B cell (primary cell): ENCODE results near the gene MESP2. TPM values are rescaled to one million over a fixed set of nuclear protein-coding genes. Genes with fewer than 3 reads are reported as not detected.

ENCODE experiments used
- ATAC-seq: fragments of 200-7000 bp; cut with Tn5 transposase; one replicate; pipeline ENCODE4 v1.10.0; 2021; ENCODE audit warnings: low read depth, mild to moderate bottlenecking, moderate number of reproducible peaks, moderate library complexity
- CTCF ChIA-PET: fragments of 350-600 bp; sonication (Branson Sonifier 250); formaldehyde crosslinking; loops from one replicate; lab custom pipeline; 2021; ENCODE audit warnings: antibody characterized with exemption, inconsistent platforms; lab: Charles Lee
- POLR2A ChIA-PET: fragments of 350-600 bp; sonication (Branson Sonifier 250); formaldehyde crosslinking; loops from one replicate; lab custom pipeline; 2021; ENCODE audit warnings: antibody characterized with exemption; lab: Charles Lee
- DNase-seq: peaks from one replicate; pipeline ENCODE4 v3.0.0; 2013
- H2AFZ ChIP-seq: 2 replicates; pipeline ENCODE4 v1.6.1; 2012; ENCODE audit warnings: mild to moderate bottlenecking, low read depth, low read length; ENCODE audit not compliant: insufficient read depth, poor library complexity, severe bottlenecking
- H3K27ac ChIP-seq, 2 donors: 1 replicate in 1 of 2; 2 replicates in 1 of 2; pipeline ENCODE4 v1.5.1; 2012 to 2013; ENCODE audit warnings: low read length in 2 of 2, mild to moderate bottlenecking in 2 of 2, moderate library complexity in 1 of 2
- H3K27me3 ChIP-seq, 4 experiments: fragments of 200-600 bp in 1 of 4; sonication (generic) in 1 of 4; replicated peaks in 1 of 4; 1 replicate in 2 of 4; 2 replicates in 2 of 4; pipeline versions ENCODE4 v1.6.1 to v1.7.0; 2013 to 2016; ENCODE audit warnings: low read length in 3 of 4, mild to moderate bottlenecking in 2 of 4, mixed read lengths in 1 of 4, moderate library complexity in 1 of 4; ENCODE audit not compliant: insufficient read depth in 4 of 4, control insufficient read depth in 3 of 4; ENCODE audit errors: control extremely low read depth in 1 of 4
- H3K36me3 ChIP-seq, 2 experiments: replicated peaks in 1 of 2; 1 replicate in 1 of 2; 2 replicates in 1 of 2; pipeline versions ENCODE4 v1.6.1 to v1.7.1; 2013; ENCODE audit warnings: low read length in 1 of 2; ENCODE audit not compliant: insufficient read depth in 2 of 2, control insufficient read depth in 1 of 2; ENCODE audit errors: control extremely low read depth in 1 of 2, extremely low read depth in 1 of 2
- H3K4me1 ChIP-seq, 2 donors: fragments of 200-600 bp in 1 of 2; sonication (generic) in 1 of 2; 1 replicate in 1 of 2; 2 replicates in 1 of 2; pipeline versions ENCODE4 v1.5.1 to v1.6.1; 2013 to 2017; ENCODE audit warnings: low read length in 2 of 2; ENCODE audit not compliant: control insufficient read depth in 2 of 2, insufficient read depth in 2 of 2
- H3K4me2 ChIP-seq: replicated peaks from 2 replicates; pipeline ENCODE3; 2012; ENCODE audit warnings: mild to moderate bottlenecking, low read depth, low read length; ENCODE audit not compliant: poor library complexity, severe bottlenecking
- H3K4me3 ChIP-seq, 5 experiments: fragments of 200-600 bp in 1 of 5; sonication (generic) in 1 of 5; 1 replicate in 3 of 5; 2 replicates in 2 of 5; pipeline versions ENCODE4 v1.5.1 to v1.7.0; 2011 to 2016; ENCODE audit warnings: low read length in 4 of 5, mild to moderate bottlenecking in 4 of 5, low read depth in 2 of 5, control low read depth in 1 of 5, moderate library complexity in 1 of 5; ENCODE audit not compliant: insufficient read depth in 1 of 5; ENCODE audit errors: control extremely low read depth in 1 of 5, extremely low read depth in 1 of 5
- H3K79me2 ChIP-seq: fragments of 200-600 bp; sonication (generic); one replicate; pipeline ENCODE4 v1.6.0; 2016; ENCODE audit warnings: low read length; ENCODE audit not compliant: control insufficient read depth, insufficient read depth
- H3K9ac ChIP-seq: fragments of 200-600 bp; sonication (generic); 2 replicates; pipeline ENCODE4 v1.6.1; 2017; ENCODE audit warnings: mild to moderate bottlenecking, low read length, moderate library complexity
- H3K9me3 ChIP-seq, 3 donors: one replicate each; pipeline versions ENCODE4 v1.6.1 to v1.7.1; 2013; ENCODE audit warnings: low read length in 2 of 3; ENCODE audit not compliant: control insufficient read depth in 2 of 3, insufficient read depth in 1 of 3; ENCODE audit errors: control extremely low read depth in 1 of 3
- H4K20me1 ChIP-seq: 2 replicates; pipeline ENCODE4 v1.6.0; 2012; ENCODE audit warnings: mild to moderate bottlenecking, low read length; ENCODE audit not compliant: insufficient read depth, control insufficient read depth, poor library complexity, severe bottlenecking
- H3K27ac Mint-ChIP-seq: one replicate; pipeline ENCODE4 v1.8.0; 2021; ENCODE audit warnings: mixed read lengths
- H3K27me3 Mint-ChIP-seq: one replicate; pipeline ENCODE4 v1.8.0; 2021; ENCODE audit warnings: mixed read lengths
- H3K4me1 Mint-ChIP-seq: one replicate; pipeline ENCODE4 v1.8.0; 2021; ENCODE audit warnings: mixed read lengths
- H3K4me3 Mint-ChIP-seq: one replicate; pipeline ENCODE4 v1.8.0; 2021; ENCODE audit warnings: mixed read lengths
- H3K9me3 Mint-ChIP-seq: one replicate; pipeline ENCODE4 v1.8.0; 2022; ENCODE audit warnings: mixed read lengths; ENCODE audit not compliant: insufficient read depth
- CTCF ChIP-seq: fragments of 200-600 bp; IDR thresholded peaks from one replicate; pipeline ENCODE4 v1.8.0; 2022; ENCODE audit warnings: antibody characterized with exemption, mild to moderate bottlenecking
- EZH2 ChIP-seq: IDR thresholded peaks from 2 replicates; pipeline ENCODE4 v1.6.1; 2012; ENCODE audit warnings: borderline replicate concordance, low read depth, mild to moderate bottlenecking, moderate library complexity, low read length; ENCODE audit not compliant: insufficient read depth, poor library complexity, severe bottlenecking
- WGBS: methylation state at CpG from one replicate; pipeline ENCODE4 v1.1.5; 2013; ENCODE audit warnings: missing lambda C conversion rate; ENCODE audit not compliant: insufficient coverage; 5-methylcytosine and 5-hydroxymethylcytosine counted together
- intact Hi-C: fragments of 100-400 bp; cut with micrococcal nuclease; formaldehyde crosslinking; loops from one replicate; pipeline ENCODE4 v1.10.0; 2022
- polyA plus RNA-seq: library from polyadenylated mRNA; depleted of rRNA; stranded (reverse); fragments of >200 nt; gene quantifications from 2 replicates; pipeline ENCODE4 v1.2.3, GENCODE V29; 2012
- total RNA-seq, 2 donors: library from RNA; stranded (reverse); fragments of 120-200 nt in 1 of 2; gene quantifications; 1 replicate in 1 of 2; 2 replicates in 1 of 2; pipeline versions ENCODE4 v1.2.3 to v1.2.4, GENCODE V29; 2013 to 2022

Gene MESP2
- total and polyA plus RNA-seq, 2 donors (not counting 1 experiment from before 2014, with no cell fraction given), result not detected

GRCh38 chr15:89775815-89776214 lies 317 bp upstream of the MESP2 start:
- WGBS, result 62% methylated on average over 13 of the region's 14 CpGs
- no peaks in the 10 kb centered on the region for H3K79me2 ChIP-seq
- peaks cover 17 to 20% of the 10 kb centered on the region in 2 donors for H3K4me1 ChIP-seq
- H3K27me3 Mint-ChIP-seq, result peaks cover 2% of the 10 kb centered on the region
- H3K4me3 ChIP-seq, result peak overlapping the region in 2 of 5 experiments; percentile 52 to 57
- DNase-seq (no peak), ATAC-seq (no peak)
- H3K4me2 ChIP-seq, result peak overlapping the region; percentile 86
- no peak overlapping the region for H3K27ac ChIP-seq
- CTCF ChIA-PET, result interaction anchor here (0.7 kb wide), 1 partner anchor 15 kb away, joined by 4 read pairs; no protein-coding TSS in a partner anchor
- peak overlapping the region; percentile 81 for H2AFZ ChIP-seq
- H3K4me3 Mint-ChIP-seq, result peak overlapping the region; percentile 34
- H3K9ac ChIP-seq, result no peak overlapping the region
- intact Hi-C loops, result loop anchor here (2.0 kb wide), 1 partner anchor 25 kb away; the partner anchor contains the start of gene MESP1
- no peak overlapping the region for H3K27ac Mint-ChIP-seq
- peaks cover 9% of the 10 kb centered on the region for H3K4me1 Mint-ChIP-seq
- H3K9me3 ChIP-seq, result no peaks in the 10 kb centered on the region
- POLR2A ChIA-PET, result no interaction called here
- H3K36me3 ChIP-seq, result no peaks in the 10 kb centered on the region
- TF ChIP-seq CTCF (no peak), EZH2 (no peak)
- H3K27me3 ChIP-seq, result peaks cover 0 to 30% (median 9%) of the 10 kb centered on the region in 4 experiments
- H4K20me1 ChIP-seq, result no peaks in the 10 kb centered on the region
- no peaks in the 10 kb centered on the region for H3K9me3 Mint-ChIP-seq

GRCh38 chr15:89777073-89777751 lies 1.1 kb downstream of the MESP2 start:
- peak overlapping the region; percentile 86 for H3K4me2 ChIP-seq
- 55% methylated on average over 18 of the region's 25 CpGs for WGBS
- H3K4me3 Mint-ChIP-seq, result peak overlapping the region; percentile 59
- no peak overlapping the region for H3K27ac Mint-ChIP-seq
- H3K4me1 Mint-ChIP-seq, result peaks cover 18% of the 10 kb centered on the region
- no peak overlapping the region for H3K9ac ChIP-seq
- H3K27ac ChIP-seq, result no peak overlapping the region
- H3K36me3 ChIP-seq, result no peaks in the 10 kb centered on the region
- peak overlapping the region; percentile 81 for H2AFZ ChIP-seq
- H3K4me3 ChIP-seq, result peak overlapping the region in 1 of 5 experiments; percentile 52
- peaks cover 22 to 34% of the 10 kb centered on the region in 2 donors for H3K4me1 ChIP-seq
- H3K27me3 Mint-ChIP-seq, result peaks cover 2% of the 10 kb centered on the region
- CTCF ChIA-PET, result interaction anchor here (0.6 to 2.2 kb wide), 2 partner anchors 15 to 750 kb away, joined by 4 to 5 read pairs; no protein-coding TSS in a partner anchor
- no peaks in the 10 kb centered on the region for H3K9me3 ChIP-seq
- H3K27me3 ChIP-seq, result peaks cover 0 to 34% (median 9%) of the 10 kb centered on the region in 4 experiments
- H3K79me2 ChIP-seq, result no peaks in the 10 kb centered on the region
- no peak for TF ChIP-seq EZH2
- TF ChIP-seq CTCF, result no peak
- ATAC-seq, result no peak
- H3K9me3 Mint-ChIP-seq, result no peaks in the 10 kb centered on the region
- intact Hi-C loops, result loop anchor here (2.0 kb wide), 1 partner anchor 26 kb away; the partner anchor contains the start of gene MESP1
- no peak for DNase-seq
- POLR2A ChIA-PET, result no interaction called here
- H4K20me1 ChIP-seq, result no peaks in the 10 kb centered on the region
